Activated B cell treated with CpG ODN at 0.5 μM for 24 hours (primary cell): Measurements from ENCODE around the gene GALNT5. TPM values are rescaled to one million over a fixed set of nuclear protein-coding genes. Genes with fewer than 3 reads are reported as not detected.

Experiments
- ATAC-seq: fragments of 200-7000 bp; cut with Tn5 transposase; one replicate; pipeline ENCODE4 v1.10.0; 2021; ENCODE audit warnings: low read depth, mild to moderate bottlenecking, moderate library complexity
- CTCF ChIA-PET: fragments of 350-600 bp; sonication (Branson Sonifier 250); formaldehyde crosslinking; loops from one replicate; lab custom pipeline; 2021; ENCODE audit warnings: antibody characterized with exemption; lab: Charles Lee
- POLR2A ChIA-PET: fragments of 350-600 bp; sonication (Branson Sonifier 250); formaldehyde crosslinking; loops from one replicate; lab custom pipeline; 2021; ENCODE audit warnings: antibody characterized with exemption; lab: Charles Lee
- DNase-seq: peaks from one replicate; pipeline ENCODE4 v3.0.0; 2022
- H3K27ac Mint-ChIP-seq: one replicate; pipeline ENCODE4 v1.8.0; 2020; ENCODE audit warnings: mixed read lengths
- H3K27me3 Mint-ChIP-seq: one replicate; pipeline ENCODE4 v1.8.0; 2021; ENCODE audit warnings: mixed read lengths
- H3K36me3 Mint-ChIP-seq: one replicate; pipeline ENCODE4 v1.8.0; 2021; ENCODE audit warnings: low read depth, mixed read lengths
- H3K4me1 Mint-ChIP-seq: one replicate; pipeline ENCODE4 v1.8.0; 2021; ENCODE audit warnings: mixed read lengths
- H3K4me3 Mint-ChIP-seq: one replicate; pipeline ENCODE4 v1.8.0; 2020; ENCODE audit warnings: mild to moderate bottlenecking, mixed read lengths
- H3K9me3 Mint-ChIP-seq: one replicate; pipeline ENCODE4 v1.8.0; 2020; ENCODE audit warnings: mixed read lengths
- CTCF ChIP-seq: fragments of 200-600 bp; IDR thresholded peaks from one replicate; pipeline ENCODE4 v1.8.0; 2022; ENCODE audit warnings: antibody characterized with exemption, mild to moderate bottlenecking
- intact Hi-C: fragments of 100-400 bp; cut with micrococcal nuclease; formaldehyde crosslinking; loops from one replicate; pipeline ENCODE4 v1.15.1; 2024
- total RNA-seq: library from RNA; stranded (reverse); gene quantifications from 2 replicates; pipeline ENCODE4 v1.2.3, GENCODE V29; 2022

The GALNT5 gene
- total RNA-seq, 1 donor from 2014 or later: not detected

- POLR2A ChIA-PET: no interaction called here
- peaks cover 15% of the 10 kb centered on the region for H3K27me3 Mint-ChIP-seq
- H3K4me1 Mint-ChIP-seq: no peaks in the 10 kb centered on the region
- intact Hi-C loops: no loop called here
- H3K27ac Mint-ChIP-seq: no peak overlapping the region
- no peaks in the 10 kb centered on the region for H3K36me3 Mint-ChIP-seq
- CTCF ChIA-PET: no interaction called here
- H3K4me3 Mint-ChIP-seq: no peak overlapping the region
- DNase-seq: no peak
- H3K9me3 Mint-ChIP-seq: no peaks in the 10 kb centered on the region
- ATAC-seq: no peak
- no peak for TF ChIP-seq CTCF
These were observed 1.8 kb upstream of the GALNT5 start for GRCh38 chr2:157255746-157256145.

- intact Hi-C loops: no loop called here
- Mint-ChIP-seq H3K36me3 (no peaks in the 10 kb centered on the region), H3K27me3 (peaks cover 15% of the 10 kb centered on the region), H3K27ac (no peak overlapping the region), H3K4me1 (no peaks in the 10 kb centered on the region), H3K9me3 (no peaks in the 10 kb centered on the region), H3K4me3 (no peak overlapping the region)
- POLR2A ChIA-PET: no interaction called here
- no peak for TF ChIP-seq CTCF
- ATAC-seq: no peak
- DNase-seq: no peak
- CTCF ChIA-PET: no interaction called here
These were observed 879 bp upstream of the GALNT5 start for GRCh38 chr2:157256626-157257025.

- H3K36me3 Mint-ChIP-seq: no peaks in the 10 kb centered on the region
- H3K4me3 Mint-ChIP-seq: no peak overlapping the region
- ChIA-PET CTCF (no interaction called here), POLR2A (no interaction called here)
- no peaks in the 10 kb centered on the region for H3K9me3 Mint-ChIP-seq
- H3K27ac Mint-ChIP-seq: no peak overlapping the region
- no peak for DNase-seq
- H3K27me3 Mint-ChIP-seq: peaks cover 18% of the 10 kb centered on the region
- H3K4me1 Mint-ChIP-seq: peaks cover 5% of the 10 kb centered on the region
- ATAC-seq: no peak
- intact Hi-C loops: no loop called here
- no peak for TF ChIP-seq CTCF
These were observed 1.2 kb downstream of the GALNT5 start for GRCh38 chr2:157258520-157259326.

- DNase-seq (no peak), ATAC-seq (no peak)
- POLR2A ChIA-PET: no interaction called here
- H3K4me1 Mint-ChIP-seq: peaks cover 5% of the 10 kb centered on the region
- TF ChIP-seq CTCF: no peak
- CTCF ChIA-PET: no interaction called here
- H3K27ac Mint-ChIP-seq: no peak overlapping the region
- H3K36me3 Mint-ChIP-seq: no peaks in the 10 kb centered on the region
- peaks cover 18% of the 10 kb centered on the region for H3K27me3 Mint-ChIP-seq
- no peak overlapping the region for H3K4me3 Mint-ChIP-seq
- no peaks in the 10 kb centered on the region for H3K9me3 Mint-ChIP-seq
- intact Hi-C loops: no loop called here
These were observed 1.9 kb downstream of the GALNT5 start for GRCh38 chr2:157259386-157259785.

GRCh38 chr2:157259960-157260359 lies 2.5 kb downstream of the GALNT5 start:
- Mint-ChIP-seq H3K36me3 (no peaks in the 10 kb centered on the region), H3K27ac (no peak overlapping the region), H3K4me3 (no peak overlapping the region), H3K9me3 (no peaks in the 10 kb centered on the region), H3K4me1 (peaks cover 5% of the 10 kb centered on the region), H3K27me3 (peaks cover 18% of the 10 kb centered on the region)
- CTCF ChIA-PET: no interaction called here
- POLR2A ChIA-PET: no interaction called here
- no peak for ATAC-seq
- no peak for DNase-seq
- no peak for TF ChIP-seq CTCF
- intact Hi-C loops: no loop called here
